A549 treated with AZD2906 at 1 μM for 4 hours (cell line): ENCODE results near the gene DCST2. TPM values are rescaled to one million over a fixed set of nuclear protein-coding genes. Genes with fewer than 3 reads are reported as not detected.

Experiments used
- total RNA-seq: library from RNA; stranded (reverse); fragments of 200-300 nt; extraction: Qiagen RNA extraction; gene quantifications from 5 replicates; pipeline ENCODE4 v1.2.3, GENCODE V29; 2022

DCST2 gene
- total RNA-seq = 0.37 to 1.2 TPM (median 0.71 TPM) in 5 replicates

GRCh38 chr1:155033524-155033923, at the start of gene DCST2, which contains the start of gene DCST1:
TSS of gene DCST2 (minus strand) at chr1:155033781. CDS start at chr1:155033701, 80 bp downstream.
TSS of gene DCST1 (plus strand) at chr1:155033824. CDS start at chr1:155034037, 213 bp downstream.

DNA sequence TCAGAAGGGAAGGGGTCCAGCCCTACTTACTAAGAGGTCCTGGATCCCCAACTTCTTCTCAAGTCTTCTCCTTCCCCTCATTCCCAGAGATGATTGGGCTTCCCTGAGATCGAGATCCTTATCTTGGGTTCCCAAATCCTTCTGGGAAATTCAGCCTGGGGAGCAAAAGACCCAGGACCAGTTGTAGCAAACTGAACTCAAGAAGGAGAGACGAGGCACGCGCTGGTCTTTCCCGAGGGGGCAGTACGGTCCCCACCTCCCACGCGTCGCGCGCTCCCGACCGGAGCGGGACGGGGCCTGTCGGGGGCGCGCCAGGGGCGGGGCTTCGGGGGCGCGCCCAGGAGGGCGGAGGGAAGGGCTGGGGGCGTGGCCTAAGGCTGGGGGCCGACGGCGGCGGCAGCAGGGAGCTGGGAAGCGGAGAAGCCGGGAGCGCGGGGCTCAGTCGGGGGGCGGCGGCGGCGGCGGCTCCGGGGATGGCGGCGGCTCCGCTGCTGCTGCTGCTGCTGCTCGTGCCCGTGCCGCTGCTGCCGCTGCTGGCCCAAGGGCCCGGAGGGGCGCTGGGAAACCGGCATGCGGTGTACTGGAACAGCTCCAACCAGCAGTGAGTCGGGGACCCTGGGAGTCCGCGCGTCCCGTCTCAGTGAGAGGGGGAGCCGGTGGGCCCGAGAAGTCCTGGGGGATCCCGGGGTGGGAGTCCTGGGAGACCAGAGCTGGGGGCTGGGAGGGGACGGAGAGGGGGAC, 45.1 kb upstream of the DCST2 start, which contains the start of gene EFNA3:
Gene EFNA3, plus strand, starts transcription at position 369 of the 741 bp plus-strand sequence. Its CDS starts 105 bp downstream, at position 474.

GRCh38 chr1:155063550-155064110, 30.0 kb upstream of the DCST2 start, which contains the start of gene EFNA4:
TSS of gene EFNA4 (plus strand) at chr1:155063740. CDS start at chr1:155063824, 84 bp downstream.

DNA sequence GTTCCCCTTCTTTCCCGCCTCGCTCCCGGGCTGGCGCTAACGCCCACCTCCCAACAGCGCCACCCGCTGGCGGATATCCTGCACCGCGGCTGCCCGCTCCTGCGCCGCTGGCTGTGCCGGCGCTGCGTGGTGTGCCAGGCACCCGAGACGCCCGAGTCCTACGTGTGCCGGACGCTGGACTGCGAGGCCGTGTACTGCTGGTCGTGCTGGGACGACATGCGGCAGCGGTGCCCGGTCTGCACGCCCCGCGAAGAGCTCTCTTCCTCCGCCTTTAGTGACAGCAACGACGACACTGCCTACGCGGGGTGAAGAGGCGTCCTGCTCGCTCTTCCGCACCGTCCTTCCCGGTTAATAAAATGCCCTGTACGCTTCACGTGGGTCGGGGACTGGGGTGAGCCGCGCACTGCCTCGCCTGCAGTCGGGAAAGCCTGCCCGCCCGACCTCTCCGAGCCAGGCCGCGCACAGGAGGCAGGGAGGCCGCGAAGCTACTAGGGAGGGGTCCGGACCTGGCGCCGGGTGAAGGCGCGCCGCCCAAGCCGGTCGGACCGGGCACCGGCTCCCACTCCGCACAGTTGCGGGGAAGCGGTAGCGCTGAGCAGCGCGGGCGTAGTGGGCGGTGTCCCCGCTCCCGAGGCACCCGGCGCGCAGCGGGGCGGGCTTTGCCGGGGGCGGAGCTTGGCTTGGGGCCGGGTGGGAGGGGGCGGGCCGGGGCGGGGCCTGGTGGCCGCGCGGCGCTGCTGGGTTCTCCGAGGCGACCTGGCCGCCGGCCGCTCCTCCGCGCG, 17.2 kb upstream of the DCST2 start, which contains the start of gene ADAM15:
Gene ADAM15, plus strand, starts transcription at position 757 of the 782 bp plus-strand sequence. CDS start 71 bp downstream, outside the sequence.

GRCh38 chr1:155002464-155003226, 30.9 kb downstream of the DCST2 start, which contains the start of gene ZBTB7B:
TSS of gene ZBTB7B (plus strand) at chr1:155002802. CDS start at chr1:155014661, 11,859 bp downstream.

GRCh38 chr1:154993572-154994268, 39.9 kb downstream of the DCST2 start, which contains the start of gene LENEP:
TSS of gene LENEP (plus strand) at chr1:154993586. CDS start at chr1:154993608, 22 bp downstream.

GRCh38 chr1:154982897-154983648, 50.5 kb downstream of the DCST2 start, which contains the start of gene FLAD1:
TSS of gene FLAD1 (plus strand) at chr1:154983344. CDS start at chr1:154983695, 351 bp downstream.

GRCh38 chr1:154974102-154974807, 59.3 kb downstream of the DCST2 start, which contains the start of gene CKS1B:
TSS of gene CKS1B (plus strand) at chr1:154974681. CDS start at chr1:154974746, 65 bp downstream.

GRCh38 chr1:154970631-154971340, 62.8 kb downstream of the DCST2 start, which contains the start of gene SHC1:
TSS of gene SHC1 (minus strand) at chr1:154970747. CDS start at chr1:154970526, 221 bp downstream.

Other genes with a start within 250 kb of the DCST2 start
- gene KCNN3, start 163.5 kb downstream of the DCST2 start, total RNA-seq = 0.03 to 0.06 TPM (median 0.05 TPM) in 5 replicates
- 39.6 to 50.3 TPM (median 45.3 TPM) in 5 replicates for gene PMVK, start 97.1 kb downstream of the DCST2 start, total RNA-seq
- 13.5 to 15.9 TPM (median 14.6 TPM) in 5 replicates for gene PBXIP1, start 77.7 kb downstream of the DCST2 start, total RNA-seq
- 21.6 to 23.1 TPM (median 21.9 TPM) in 5 replicates for gene PYGO2, start 72.0 kb downstream of the DCST2 start, total RNA-seq
- 219 to 266 TPM (median 254 TPM) in 5 replicates for gene SHC1, start 63.0 kb downstream of the DCST2 start, total RNA-seq
- 307 to 357 TPM (median 343 TPM) in 5 replicates for gene CKS1B, start 59.1 kb downstream of the DCST2 start, total RNA-seq
- 38.0 to 45.6 TPM (median 44.1 TPM) in 5 replicates for gene FLAD1, start 50.4 kb downstream of the DCST2 start, total RNA-seq
- not detected in 5 replicates for gene LENEP, start 40.2 kb downstream of the DCST2 start, total RNA-seq
- gene ZBTB7B, start 31.0 kb downstream of the DCST2 start, total RNA-seq = 41.1 to 55.1 TPM (median 52.6 TPM) in 5 replicates
- 0.05 to 0.07 TPM in 2 of 5 replicates, not detected in the others for gene DCST1, start within 50 bp of the DCST2 start, total RNA-seq
- 76.8 to 119 TPM (median 109 TPM) in 5 replicates for gene ADAM15, start 17.5 kb upstream of the DCST2 start, total RNA-seq
- gene EFNA4, start 30.0 kb upstream of the DCST2 start, total RNA-seq = 15.5 to 17.4 TPM (median 16.3 TPM) in 5 replicates
- gene EFNA3, start 45.1 kb upstream of the DCST2 start, total RNA-seq = 12.3 to 14.8 TPM (median 14.2 TPM) in 5 replicates
- 21.7 to 30.6 TPM (median 26.3 TPM) in 5 replicates for gene EFNA1, start 94.1 kb upstream of the DCST2 start, total RNA-seq
- 31.8 to 37.5 TPM (median 32.9 TPM) in 5 replicates for gene SLC50A1, start 102.1 kb upstream of the DCST2 start, total RNA-seq
- 74.0 to 113 TPM (median 104 TPM) in 5 replicates for gene DPM3, start 106.8 kb upstream of the DCST2 start, total RNA-seq
- 212 to 265 TPM (median 253 TPM) in 5 replicates for gene KRTCAP2, start 139.5 kb upstream of the DCST2 start, total RNA-seq
- gene TRIM46, start 140.1 kb upstream of the DCST2 start, total RNA-seq = 2.0 to 3.1 TPM (median 2.9 TPM) in 5 replicates
- gene THBS3, start 174.1 kb upstream of the DCST2 start, total RNA-seq = 6.3 to 9.1 TPM (median 8.6 TPM) in 5 replicates
- gene MTX1, start 174.9 kb upstream of the DCST2 start, total RNA-seq = 67.5 to 77.3 TPM (median 75.2 TPM) in 5 replicates
- 26.2 to 38.1 TPM (median 32.7 TPM) in 5 replicates for gene ENTREP3, start 221.7 kb upstream of the DCST2 start, total RNA-seq
- 96.0 to 128 TPM (median 117 TPM) in 5 replicates for gene SCAMP3, start 228.6 kb upstream of the DCST2 start, total RNA-seq
- 19.6 to 28.0 TPM (median 23.6 TPM) in 5 replicates for gene CLK2, start 239.7 kb upstream of the DCST2 start, total RNA-seq
- gene HCN3, start 243.7 kb upstream of the DCST2 start, total RNA-seq = 3.1 to 5.8 TPM (median 4.5 TPM) in 5 replicates